H1 (cell line): ENCODE measurements around the gene PABPC1L2A. TPM values are rescaled to one million over a fixed set of nuclear protein-coding genes. Genes with fewer than 3 reads are reported as not detected.
"Not testable (repeated sequence)": the region's sequence is repeated elsewhere in the genome, so short reads cannot be mapped to it uniquely, and the experiment has no call there.

Experiments used
- CTCF ChIA-PET: fragments of 300-600 bp; sonication (Branson Sonifier 250); formaldehyde crosslinking; loops from one replicate; lab custom pipeline; 2021; ENCODE audit not compliant: partially characterized antibody; lab: Charles Lee
- POLR2A ChIA-PET: fragments of 300-600 bp; sonication (Branson Sonifier 250); formaldehyde crosslinking; loops from one replicate; lab custom pipeline; 2021; ENCODE audit warnings: inconsistent platforms; ENCODE audit not compliant: partially characterized antibody; lab: Charles Lee
- DNase-seq, 2 experiments: peaks; one replicate each; pipeline versions ENCODE4 v3.0.0 to v3.0.0-alpha.2; 2010 to 2022; ENCODE audit warnings: low spot score in 2 of 2, low read depth in 1 of 2, mixed read lengths in 1 of 2
- FAIRE-seq: peaks from 2 replicates; lab custom pipeline; 2011; peaks lifted over from hg19 to GRCh38; lab: Jason Lieb, UNC
- H2AFZ ChIP-seq: 2 replicates; pipeline ENCODE4 v1.8.1; 2012; ENCODE audit warnings: low read length, inconsistent platforms
- H2AK5ac ChIP-seq: 2 replicates; pipeline ENCODE4 v1.6.1; 2013; ENCODE audit warnings: low read depth, low read length
- H2BK120ac ChIP-seq: replicated peaks from 2 replicates; pipeline ENCODE3; 2013; ENCODE audit warnings: low read depth, low read length, inconsistent platforms
- H2BK12ac ChIP-seq: 2 replicates; pipeline ENCODE4 v1.6.1; 2013; ENCODE audit warnings: low read depth, low read length
- H2BK15ac ChIP-seq: 2 replicates; pipeline ENCODE4 v1.6.1; 2013; ENCODE audit warnings: low read length
- H2BK20ac ChIP-seq: 2 replicates; pipeline ENCODE4 v1.6.1; 2013; ENCODE audit warnings: low read length
- H2BK5ac ChIP-seq: 2 replicates; pipeline ENCODE4 v1.6.1; 2013; ENCODE audit warnings: low read depth, low read length
- H3K14ac ChIP-seq: 2 replicates; pipeline ENCODE4 v1.6.1; 2013; ENCODE audit warnings: inconsistent platforms; ENCODE audit not compliant: insufficient read length
- H3K18ac ChIP-seq: 2 replicates; pipeline ENCODE4 v1.6.1; 2013; ENCODE audit warnings: low read length; ENCODE audit errors: extremely low read depth
- H3K23ac ChIP-seq: 2 replicates; pipeline ENCODE4 v1.6.1; 2013; ENCODE audit warnings: inconsistent platforms; ENCODE audit not compliant: insufficient read length
- H3K23me2 ChIP-seq: 2 replicates; pipeline ENCODE4 v1.6.1; 2013; ENCODE audit warnings: low read depth, low read length
- H3K27ac ChIP-seq: 2 replicates; pipeline ENCODE4 v1.6.1; 2011; ENCODE audit warnings: low read depth, low read length, inconsistent platforms
- H3K27me3 ChIP-seq, 4 experiments: replicated peaks in 1 of 4; 1 replicate in 1 of 4; 2 replicates in 3 of 4; pipeline versions ENCODE4 v1.6.1 to v1.8.1; 2011 to 2013; ENCODE audit warnings: low read length in 3 of 4, mild to moderate bottlenecking in 3 of 4, inconsistent platforms in 2 of 4, mixed read lengths in 2 of 4, moderate library complexity in 1 of 4; ENCODE audit not compliant: control insufficient read depth in 3 of 4, insufficient read depth in 3 of 4; ENCODE audit errors: extremely low read depth in 1 of 4
- H3K36me3 ChIP-seq, 4 experiments: 2 replicates each; pipeline versions ENCODE4 v1.6.1 to v1.8.1; 2011 to 2013; ENCODE audit warnings: mild to moderate bottlenecking in 4 of 4, low read length in 3 of 4, moderate library complexity in 2 of 4, control low read depth in 1 of 4, inconsistent platforms in 1 of 4; ENCODE audit not compliant: insufficient read depth in 4 of 4, control insufficient read depth in 2 of 4
- H3K4ac ChIP-seq: replicated peaks from 2 replicates; pipeline ENCODE3; 2013; ENCODE audit warnings: low read length, low read depth, mixed read lengths, inconsistent platforms; ENCODE audit not compliant: insufficient read length
- H3K4me1 ChIP-seq, 4 experiments: replicated peaks in 1 of 4; 1 replicate in 1 of 4; 2 replicates in 3 of 4; pipeline versions ENCODE4 v1.6.1 to v1.8.1; 2011 to 2013; ENCODE audit warnings: low read length in 3 of 4, inconsistent platforms in 2 of 4, mixed read lengths in 1 of 4; ENCODE audit not compliant: insufficient read depth in 4 of 4, control insufficient read depth in 3 of 4
- H3K4me2 ChIP-seq, 2 experiments: 2 replicates each; pipeline versions ENCODE4 v1.6.1 to v1.8.1; 2011 to 2013; ENCODE audit warnings: low read depth in 2 of 2, low read length in 2 of 2, control low read depth in 1 of 2, inconsistent platforms in 1 of 2, mild to moderate bottlenecking in 1 of 2; ENCODE audit not compliant: insufficient read depth in 1 of 2
- H3K4me3 ChIP-seq, 4 experiments: fragments of 200-600, 300-600 bp in 1 of 4; sonication (generic), shearing (Covaris generic), sonication (Bioruptor Twin) in 1 of 4; 2 replicates each; pipeline versions ENCODE4 v1.5.1 to v1.8.1; 2011 to 2016; ENCODE audit warnings: low read length in 4 of 4, low read depth in 3 of 4, control low read depth in 2 of 4, inconsistent platforms in 2 of 4, mild to moderate bottlenecking in 2 of 4, mixed read lengths in 1 of 4, moderate library complexity in 1 of 4; ENCODE audit not compliant: insufficient read depth in 2 of 4; ENCODE audit errors: extremely low read depth in 1 of 4
- H3K56ac ChIP-seq: replicated peaks from 2 replicates; pipeline ENCODE3; 2013; ENCODE audit warnings: low read depth, mild to moderate bottlenecking, mixed read lengths, low read length, inconsistent platforms; ENCODE audit not compliant: insufficient read length
- H3K79me1 ChIP-seq: 2 replicates; pipeline ENCODE4 v1.6.1; 2013; ENCODE audit warnings: low read depth, low read length, control low read depth
- H3K79me2 ChIP-seq, 2 experiments: 2 replicates each; pipeline versions ENCODE4 v1.6.1 to v1.8.1; 2012 to 2013; ENCODE audit warnings: low read length in 2 of 2, mild to moderate bottlenecking in 2 of 2, inconsistent platforms in 1 of 2; ENCODE audit not compliant: insufficient read depth in 2 of 2, control insufficient read depth in 1 of 2
- H3K9ac ChIP-seq, 4 experiments: replicated peaks in 1 of 4; 1 replicate in 1 of 4; 2 replicates in 3 of 4; pipeline versions ENCODE4 v1.6.1 to v1.8.1; 2011 to 2013; ENCODE audit warnings: low read depth in 3 of 4, low read length in 3 of 4, control low read depth in 2 of 4, mild to moderate bottlenecking in 2 of 4, moderate library complexity in 2 of 4, inconsistent platforms in 1 of 4; ENCODE audit errors: extremely low read depth in 1 of 4
- H3K9me3 ChIP-seq, 2 experiments: 2 replicates each; pipeline versions ENCODE4 v1.6.1 to v1.8.1; 2012 to 2013; ENCODE audit warnings: mild to moderate bottlenecking in 2 of 2, moderate library complexity in 2 of 2, control low read depth in 1 of 2, inconsistent platforms in 1 of 2, low read depth in 1 of 2, low read length in 1 of 2, mixed read lengths in 1 of 2; ENCODE audit not compliant: insufficient read depth in 2 of 2
- H4K20me1 ChIP-seq, 2 experiments: replicated peaks in 1 of 2; 2 replicates each; pipeline versions ENCODE3 to v1.8.1; 2011 to 2013; ENCODE audit warnings: inconsistent platforms in 2 of 2, low read length in 2 of 2, mild to moderate bottlenecking in 1 of 2; ENCODE audit not compliant: insufficient read depth in 2 of 2, control insufficient read depth in 1 of 2
- H4K5ac ChIP-seq: 2 replicates; pipeline ENCODE4 v1.6.1; 2013; ENCODE audit warnings: low read length, low read depth, mixed read lengths, inconsistent platforms; ENCODE audit not compliant: insufficient read length
- H4K8ac ChIP-seq: 2 replicates; pipeline ENCODE4 v1.8.0; 2013; ENCODE audit warnings: mild to moderate bottlenecking, moderate library complexity, low read length, inconsistent platforms; ENCODE audit not compliant: insufficient read depth; ENCODE audit errors: extremely low read depth
- H4K91ac ChIP-seq: replicated peaks from 2 replicates; pipeline ENCODE3; 2013; ENCODE audit warnings: low read length, mixed read lengths, inconsistent platforms; ENCODE audit not compliant: insufficient read length
- WGBS, 2 experiments: shearing (Covaris generic) in 1 of 2; methylation state at CpG; one replicate each; pipeline versions ENCODE4 v1.1.6 to v1.1.7; 2013 to 2015; ENCODE audit warnings: low lambda C conversion rate in 2 of 2, mixed read lengths in 2 of 2, inconsistent platforms in 1 of 2, low coverage in 1 of 2, missing lambda C conversion rate in 1 of 2; ENCODE audit not compliant: insufficient replicate concordance in 2 of 2, insufficient coverage in 1 of 2, insufficient read length in 1 of 2; ENCODE audit errors: extremely low coverage in 1 of 2, missing lambda C conversion rate in 1 of 2; 5-methylcytosine and 5-hydroxymethylcytosine counted together
- polyA plus RNA-seq, 7 experiments: library from polyadenylated mRNA; depleted of rRNA in 3 of 7; stranded (reverse) in 5 of 7; unstranded in 2 of 7; fragments of >200 nt in 5 of 7; fragments of 200-250 nt in 2 of 7; gene quantifications; 1 replicate in 5 of 7; 2 replicates in 1 of 7; 4 replicates in 1 of 7; pipeline versions ENCODE4 v1.2.1 to v1.2.3, GENCODE V29; 2011 to 2013; ENCODE audit warnings: missing spikeins in 2 of 7, mixed read lengths in 2 of 7
- total RNA-seq: library from RNA; stranded (reverse); fragmentation: NEBNext Ultra II Directional; extraction: Animal tissue kit (Norgen Biotek cat#: 25700); gene quantifications from 2 replicates; pipeline ENCODE4 v1.2.1, GENCODE V29; 2021

PABPC1L2A gene
- total and polyA plus RNA-seq, 2 of the 8 experiments (the other 6 are each of a cell fraction or from before 2014, with no cell fraction given): 0.32 to 0.83 TPM

DNA sequence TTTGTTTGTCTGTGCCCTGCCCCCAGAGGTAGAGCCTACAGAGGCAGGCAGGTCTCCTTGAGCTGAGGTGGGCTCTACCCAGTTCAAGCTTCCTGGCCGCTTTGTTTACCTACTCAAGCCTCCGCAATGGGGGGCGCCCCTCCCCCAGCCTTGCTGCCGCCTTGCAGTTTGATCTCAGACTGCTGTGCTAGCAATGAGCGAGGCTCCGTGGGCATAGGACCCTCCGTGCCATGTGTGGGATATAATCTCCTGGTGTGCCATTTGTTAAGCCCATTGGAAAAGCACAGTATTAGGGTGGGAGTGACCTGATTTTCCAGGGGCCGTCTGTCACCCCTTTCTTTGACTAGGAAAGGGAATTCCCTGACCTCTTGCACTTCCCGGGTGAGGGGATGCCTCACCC is 20.2 kb upstream of the PABPC1L2A start:
- H2BK120ac ChIP-seq, H3K4me2 ChIP-seq, H2BK15ac ChIP-seq, H3K23ac ChIP-seq, H3K9ac ChIP-seq, H3K23me2 ChIP-seq, H3K4me1 ChIP-seq, H3K36me3 ChIP-seq, H4K20me1 ChIP-seq, H3K79me1 ChIP-seq, H2AFZ ChIP-seq, H3K27me3 ChIP-seq, H2AK5ac ChIP-seq, H2BK20ac ChIP-seq, H3K14ac ChIP-seq, DNase-seq, H3K27ac ChIP-seq, FAIRE-seq, H4K91ac ChIP-seq, H4K5ac ChIP-seq, H3K18ac ChIP-seq, CTCF ChIA-PET, H3K56ac ChIP-seq, H2BK12ac ChIP-seq, H2BK5ac ChIP-seq, H4K8ac ChIP-seq, H3K79me2 ChIP-seq, POLR2A ChIA-PET, H3K4me3 ChIP-seq, H3K4ac ChIP-seq: not testable (repeated sequence)
- H3K9me3 ChIP-seq: peaks cover 0 to 11% of the 10 kb centered on the region in 2 experiments; a peak in 1 of 4 replicates
- 60% methylated on average over 1 of the region's 9 CpGs; no CpG with 5 or more reads in 1 of the 2 experiments for WGBS, 2 experiments

GRCh38 chrX:73086766-73087165 is 7.5 kb upstream of the PABPC1L2A start:
- H3K79me2 ChIP-seq, H3K36me3 ChIP-seq, FAIRE-seq, CTCF ChIA-PET, H3K79me1 ChIP-seq, H4K91ac ChIP-seq, H2BK120ac ChIP-seq, H3K27me3 ChIP-seq, H3K56ac ChIP-seq, H4K20me1 ChIP-seq, H2BK20ac ChIP-seq, H3K4me1 ChIP-seq, H3K23ac ChIP-seq, H3K27ac ChIP-seq, H3K4ac ChIP-seq, H2BK12ac ChIP-seq, H2BK15ac ChIP-seq, H3K4me2 ChIP-seq, H3K4me3 ChIP-seq, H3K18ac ChIP-seq, H3K9me3 ChIP-seq, H2AFZ ChIP-seq, H4K8ac ChIP-seq, H2BK5ac ChIP-seq, H2AK5ac ChIP-seq, H4K5ac ChIP-seq, H3K23me2 ChIP-seq, H3K9ac ChIP-seq, DNase-seq, H3K14ac ChIP-seq, POLR2A ChIA-PET: not testable (repeated sequence)
- WGBS, 2 experiments: 23% methylated on average over 1 of the region's 1 CpG; no CpG with 5 or more reads in 1 of the 2 experiments
